Stimulated activated CD8-positive, alpha-beta memory T cell treated with anti-CD3 and anti-CD28 coated beads, Interleukin-7, amount 100 ng/mL, for 4 hours (primary cell): ENCODE data around the gene ERC2.

ENCODE experiments used
- DNase-seq, 2 donors: peaks; one replicate each; pipeline ENCODE4 v3.0.0-alpha.2; 2020; ENCODE audit warnings: low read depth in 2 of 2

The ERC2 gene

GRCh38 chr3:55647063-55647462, 821.2 kb downstream of the ERC2 start:
- no peak for DNase-seq

GRCh38 chr3:55646121-55646520, 822.1 kb downstream of the ERC2 start:
- no peak for DNase-seq

DNA sequence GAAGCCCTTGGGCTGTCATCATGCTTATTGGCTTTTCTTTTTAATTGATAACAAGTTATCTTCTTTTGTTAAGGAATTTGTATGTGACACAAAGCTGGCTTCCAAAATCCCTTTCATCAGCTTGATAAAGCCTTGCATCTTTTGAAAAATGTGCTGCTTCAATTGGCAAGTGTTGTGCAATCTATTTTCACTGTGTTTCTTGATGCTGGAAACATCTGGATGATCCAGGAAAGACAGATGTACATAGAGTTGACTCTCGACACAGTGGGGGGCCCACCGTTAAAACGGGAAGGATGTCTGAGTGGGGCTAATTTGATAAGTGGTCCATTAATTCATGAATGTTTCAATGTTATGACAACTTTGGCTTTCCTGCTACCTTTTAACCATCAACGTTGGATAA, 822.8 kb downstream of the ERC2 start:
- no peak for DNase-seq

DNA sequence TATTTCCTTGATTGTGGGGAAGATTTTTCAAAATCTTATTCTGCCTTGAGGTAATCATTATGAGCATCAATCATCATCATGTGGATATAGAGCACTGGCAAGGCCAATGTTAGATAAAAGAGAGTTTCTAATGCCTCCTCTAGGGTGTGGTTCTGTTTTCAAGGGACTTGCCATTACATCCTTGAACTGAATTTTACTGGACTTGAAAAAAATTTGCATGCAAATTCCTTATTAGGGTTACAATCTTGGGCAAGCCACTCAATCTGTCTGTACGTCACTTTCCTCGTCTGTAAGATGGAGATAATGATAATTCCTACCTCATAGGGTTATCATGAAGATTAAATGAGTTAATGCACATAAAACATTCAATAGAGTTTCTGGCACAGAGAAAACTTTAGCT, 825.0 kb downstream of the ERC2 start:
- no peak for DNase-seq

DNA sequence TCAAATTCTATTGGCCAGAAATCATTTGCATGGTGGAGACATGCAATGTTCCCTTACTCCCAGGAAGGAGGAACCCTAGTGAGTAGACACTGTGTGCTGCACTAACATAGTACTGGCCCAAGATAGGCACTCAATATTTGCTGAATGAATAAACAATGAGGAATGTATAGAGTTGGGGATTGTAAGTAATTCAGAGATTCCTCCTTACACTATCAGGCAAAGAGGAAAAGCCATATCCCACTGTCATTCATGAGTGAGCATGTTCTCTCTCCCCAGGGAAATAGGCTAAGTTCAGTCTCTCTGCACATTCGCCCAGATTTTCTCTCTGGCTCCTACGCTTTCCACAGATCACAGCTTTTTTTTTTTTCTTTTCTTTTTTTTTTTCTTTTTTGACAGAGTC, 826.3 kb downstream of the ERC2 start:
- no peak for DNase-seq

DNA sequence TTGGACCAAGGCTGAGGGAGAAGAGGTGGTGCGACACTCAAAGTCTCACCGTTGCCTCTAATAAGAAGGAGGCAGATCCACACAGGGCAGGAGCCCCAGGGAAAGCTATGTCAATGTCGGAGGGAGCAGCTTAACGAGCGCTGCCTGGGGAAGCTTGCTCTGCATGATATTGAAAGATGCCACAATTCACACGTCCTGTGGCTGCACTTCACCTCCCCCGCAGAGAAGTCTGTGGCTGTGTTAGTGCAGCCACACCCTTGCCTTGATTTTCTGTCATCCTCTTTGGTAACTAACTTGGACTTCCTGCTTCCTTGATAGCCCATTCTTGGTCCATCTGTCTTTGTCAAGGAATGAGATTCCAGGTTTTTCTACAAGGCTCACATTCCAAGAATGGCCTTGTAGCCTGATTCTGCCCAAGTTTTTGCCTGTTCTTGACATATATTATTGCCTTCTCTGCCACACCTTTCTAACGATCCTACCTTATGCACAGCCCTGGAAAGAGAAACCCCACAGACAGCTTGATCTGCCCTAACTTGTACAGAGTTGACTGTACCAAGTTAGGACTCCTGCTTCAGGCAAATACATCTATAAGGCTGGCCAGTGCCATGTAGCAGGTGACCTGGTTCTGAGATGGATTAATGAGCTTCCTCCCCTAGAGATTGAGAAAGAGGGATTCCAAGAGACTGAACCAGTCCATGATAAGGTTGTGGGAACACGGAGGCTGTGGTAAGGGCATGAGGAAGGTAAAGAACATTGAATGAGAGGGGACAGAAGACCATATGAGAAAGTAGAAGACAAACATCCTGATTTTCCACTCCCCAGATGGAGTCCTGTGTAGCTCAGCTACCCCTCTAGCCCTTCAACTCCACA, 828.1 kb downstream of the ERC2 start:
- no peak for DNase-seq

DNA sequence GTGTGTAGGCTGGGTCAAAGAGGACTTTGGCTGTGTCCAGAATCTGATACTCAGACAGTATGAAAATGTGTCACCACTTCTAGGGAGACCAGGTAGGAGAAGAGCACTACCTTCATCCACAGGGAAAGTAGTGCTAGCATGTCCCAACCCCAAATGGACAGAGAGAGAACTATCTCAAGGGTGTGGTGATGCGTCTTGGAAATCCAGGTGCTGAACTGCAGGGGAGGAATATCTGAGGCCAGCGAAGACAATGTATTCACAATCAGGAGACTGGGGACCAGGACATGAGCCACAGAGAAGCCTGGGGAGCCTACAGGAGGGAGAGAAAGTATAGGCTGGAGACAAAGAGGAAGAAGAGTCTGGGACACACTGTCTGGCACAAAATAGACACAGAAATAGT, 829.1 kb downstream of the ERC2 start:
- no peak for DNase-seq

DNA sequence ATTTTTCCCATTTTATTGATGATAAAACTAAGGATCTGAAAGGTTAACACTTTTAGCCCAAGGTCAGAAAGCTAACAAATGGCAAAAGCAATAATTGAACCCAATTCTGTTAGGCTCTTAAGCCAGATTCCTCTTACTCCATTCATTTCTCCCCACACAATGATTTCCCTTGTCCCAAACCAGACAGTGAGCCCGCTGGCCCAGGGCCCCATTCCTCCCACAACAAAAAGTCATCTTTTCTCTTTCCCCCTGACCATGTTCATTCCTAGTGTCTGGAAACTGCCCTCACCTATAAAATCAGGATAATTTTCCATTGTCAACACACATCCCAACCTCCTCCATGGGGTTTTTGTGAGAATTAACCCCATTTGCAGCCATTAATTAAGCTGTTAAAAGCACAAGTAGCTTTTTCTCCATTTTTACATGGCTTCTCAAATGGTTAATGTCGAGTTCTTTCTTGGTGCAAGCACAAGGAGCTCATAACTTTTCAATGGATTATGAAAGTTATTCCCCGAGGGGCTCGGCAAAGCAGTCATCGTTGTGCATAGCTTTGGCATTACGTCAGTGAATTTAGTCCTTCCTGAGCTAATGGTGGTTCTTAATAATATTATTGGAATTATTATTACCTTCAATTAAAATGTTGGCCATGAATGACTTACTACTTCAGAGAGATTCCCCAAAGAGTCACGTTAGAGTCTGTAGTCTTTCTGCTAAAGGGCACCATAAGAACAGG, 830.2 kb downstream of the ERC2 start:
- no peak for DNase-seq

- DNase-seq, result no peak
Observed at GRCh38 chr3:55636300-55637195, 831.7 kb downstream of the ERC2 start.

- DNase-seq, result no peak
Observed at GRCh38 chr3:55634345-55634744, 833.9 kb downstream of the ERC2 start.

DNA sequence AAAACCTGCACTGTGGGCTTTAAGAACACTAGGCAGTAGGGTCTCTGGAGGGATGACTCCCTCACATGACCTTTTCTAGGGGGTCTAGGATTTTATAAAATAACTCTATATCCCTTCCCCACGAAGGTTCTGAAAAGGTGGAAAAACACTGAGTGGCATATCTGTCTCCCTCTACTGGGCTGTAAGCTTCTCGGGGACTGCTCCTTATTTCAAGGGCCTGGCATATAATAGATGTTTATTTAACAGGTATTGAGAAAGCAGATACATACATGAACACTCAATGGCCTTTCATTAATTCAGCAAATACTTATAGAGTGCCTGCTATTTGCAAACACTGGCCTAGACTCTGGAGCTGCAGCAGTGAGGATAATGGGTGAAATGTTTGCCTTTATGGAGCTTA, 834.9 kb downstream of the ERC2 start:
- no peak for DNase-seq

GRCh38 chr3:55631766-55632331, 836.4 kb downstream of the ERC2 start:
- no peak for DNase-seq

DNA sequence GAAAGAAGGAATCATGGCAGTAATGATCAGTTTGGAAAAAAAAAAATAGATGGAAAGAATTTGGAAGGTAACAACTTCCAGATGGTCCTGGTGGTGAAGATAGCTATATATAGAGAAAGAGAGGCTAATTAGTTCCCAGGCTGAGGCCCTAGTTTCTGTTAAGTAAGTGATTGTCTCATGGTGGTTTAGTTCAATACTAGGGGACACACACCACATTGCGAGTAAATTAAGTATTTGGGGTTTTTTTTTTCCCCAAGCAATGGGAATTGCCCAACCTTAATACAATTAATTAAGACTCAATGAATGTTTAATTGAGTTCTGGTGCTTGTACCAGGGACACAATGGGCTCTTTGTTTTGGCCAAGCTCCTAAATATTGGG, 837.4 kb downstream of the ERC2 start:
- DNase-seq, result no peak

- DNase-seq, result no peak
Observed at GRCh38 chr3:55630280-55630920, 837.9 kb downstream of the ERC2 start.

DNA sequence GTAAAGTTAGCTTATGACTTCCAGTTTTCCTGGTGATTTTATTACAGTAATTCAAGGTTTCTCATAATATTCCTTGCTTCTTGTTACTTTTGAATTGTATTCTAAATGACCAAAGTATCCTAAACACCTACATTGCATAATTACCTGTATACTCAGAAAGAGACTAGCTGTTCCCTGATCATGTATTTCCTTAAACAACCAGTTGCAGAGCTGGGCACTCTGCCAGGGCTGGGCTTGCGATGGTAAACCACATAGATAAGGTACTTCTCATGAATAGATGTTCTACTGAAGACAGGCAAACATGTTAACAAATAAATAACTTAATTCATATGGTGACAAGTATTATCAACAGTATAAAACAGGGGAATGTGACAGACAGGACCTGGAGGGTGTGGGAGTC, 838.8 kb downstream of the ERC2 start:
- DNase-seq, result no peak

- no peak for DNase-seq
Observed at GRCh38 chr3:55626279-55626665, 842.0 kb downstream of the ERC2 start.

- no peak for DNase-seq
Observed at GRCh38 chr3:55624238-55624637, 844.0 kb downstream of the ERC2 start.

- no peak for DNase-seq
Observed at GRCh38 chr3:55623786-55624185, 844.5 kb downstream of the ERC2 start.

DNA sequence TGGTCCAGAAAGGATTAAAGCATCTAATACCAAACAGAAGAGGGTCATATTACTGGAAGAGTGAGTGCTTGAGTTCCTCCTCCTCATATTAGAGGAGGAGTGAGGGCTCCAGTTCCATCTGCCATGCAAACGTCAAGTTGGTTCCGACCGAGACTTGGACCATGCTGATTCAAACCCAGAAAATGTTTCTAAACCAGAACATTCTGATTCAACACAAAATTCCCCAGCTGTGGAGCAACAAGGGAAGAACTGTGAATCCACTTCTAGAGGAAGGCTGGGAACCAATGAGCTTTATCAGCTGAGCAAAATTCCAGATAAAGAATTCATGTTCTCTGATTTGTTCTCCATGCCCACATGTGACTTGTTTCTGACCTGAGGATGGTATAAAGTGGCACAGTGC, 845.5 kb downstream of the ERC2 start:
- DNase-seq, result no peak

DNA sequence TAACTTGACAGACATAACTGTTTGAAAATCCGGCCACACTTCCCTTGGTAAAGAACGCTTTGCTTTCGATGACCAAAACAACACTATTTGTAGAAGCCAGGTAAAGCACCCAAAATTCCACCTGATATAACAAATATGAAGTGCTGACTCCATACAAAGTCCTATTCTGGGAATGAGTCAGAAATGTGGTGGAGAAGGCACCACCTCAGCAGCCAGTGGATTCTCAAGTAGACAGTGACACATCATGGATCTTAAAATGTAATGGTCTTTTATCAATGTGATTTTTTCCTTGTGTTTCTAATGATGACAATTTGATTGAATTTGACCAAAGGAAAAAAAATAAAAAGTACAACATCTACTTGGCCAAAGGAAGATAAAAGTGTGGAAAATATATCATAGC, 846.2 kb downstream of the ERC2 start:
- DNase-seq, result no peak

- no peak for DNase-seq
Observed at GRCh38 chr3:55621648-55622047, 846.6 kb downstream of the ERC2 start.
